ENCODE data around the gene NLGN4Y. TPM values are rescaled to one million over a fixed set of nuclear protein-coding genes. Genes with fewer than 3 reads are reported as not detected.

The NLGN4Y gene
- total RNA-seq, 2 donors from 2014 or later = 36.7 TPM; not detected in 1

DNA sequence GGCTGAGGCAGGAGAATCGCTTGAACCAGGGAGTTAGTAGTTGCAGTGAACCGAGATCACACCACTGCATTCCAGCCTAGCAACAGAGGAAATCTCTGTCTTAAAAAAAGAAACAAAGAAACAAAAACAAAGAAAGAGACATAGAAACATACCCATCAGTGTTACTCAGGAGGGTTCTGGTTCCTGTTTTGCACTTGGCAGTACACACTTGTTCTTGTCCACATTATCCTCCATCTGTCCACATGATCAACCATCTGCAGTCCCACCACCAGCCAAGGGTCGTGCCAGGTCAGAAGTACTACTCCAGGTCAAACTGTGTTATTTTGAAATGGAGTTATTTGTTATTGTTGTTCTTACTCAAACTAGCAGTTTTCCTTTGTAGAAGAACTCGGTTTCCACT is 62.4 kb downstream of the NLGN4Y start:
- H3K4me1 ChIP-seq (ENCODE audit: control insufficient read depth, insufficient read depth, low read length) = no peaks in the 10 kb centered on the region
- Mint-ChIP-seq H3K36me3 (ENCODE audit: low read depth) (no peaks in the 10 kb centered on the region), H3K27ac (no peak overlapping the region), H3K4me1 (no peaks in the 10 kb centered on the region), H3K4me3 (no peak overlapping the region), H3K9me3 (no peaks in the 10 kb centered on the region), H3K27me3 (ENCODE audit: insufficient read depth) (no peaks in the 10 kb centered on the region)
- H3K27ac ChIP-seq (ENCODE audit: low read depth, low read length) = no peak overlapping the region
- no peaks in the 10 kb centered on the region for H3K9me3 ChIP-seq (ENCODE audit: control insufficient read depth, low read length)
- WGBS, 2 experiments (ENCODE audit: insufficient coverage in 1 of 2, insufficient read length in 1 of 2) = 93 to 100% methylated on average over 1 to 4 of the region's 4 CpGs
- H3K36me3 ChIP-seq (ENCODE audit: control insufficient read depth, insufficient read depth, low read length) = peaks cover 8% of the 10 kb centered on the region
- H3K4me3 ChIP-seq (ENCODE audit: low read length) = no peak overlapping the region
- no peak for DNase-seq
- H3K9ac ChIP-seq (ENCODE audit: extremely low read depth, low read length, poor library complexity, severe bottlenecking) = no peak overlapping the region
- no peaks in the 10 kb centered on the region for H3K27me3 ChIP-seq (ENCODE audit: control insufficient read depth, insufficient read depth, low read length, poor library complexity, severe bottlenecking)
- TF ChIP-seq, protein P1, sequence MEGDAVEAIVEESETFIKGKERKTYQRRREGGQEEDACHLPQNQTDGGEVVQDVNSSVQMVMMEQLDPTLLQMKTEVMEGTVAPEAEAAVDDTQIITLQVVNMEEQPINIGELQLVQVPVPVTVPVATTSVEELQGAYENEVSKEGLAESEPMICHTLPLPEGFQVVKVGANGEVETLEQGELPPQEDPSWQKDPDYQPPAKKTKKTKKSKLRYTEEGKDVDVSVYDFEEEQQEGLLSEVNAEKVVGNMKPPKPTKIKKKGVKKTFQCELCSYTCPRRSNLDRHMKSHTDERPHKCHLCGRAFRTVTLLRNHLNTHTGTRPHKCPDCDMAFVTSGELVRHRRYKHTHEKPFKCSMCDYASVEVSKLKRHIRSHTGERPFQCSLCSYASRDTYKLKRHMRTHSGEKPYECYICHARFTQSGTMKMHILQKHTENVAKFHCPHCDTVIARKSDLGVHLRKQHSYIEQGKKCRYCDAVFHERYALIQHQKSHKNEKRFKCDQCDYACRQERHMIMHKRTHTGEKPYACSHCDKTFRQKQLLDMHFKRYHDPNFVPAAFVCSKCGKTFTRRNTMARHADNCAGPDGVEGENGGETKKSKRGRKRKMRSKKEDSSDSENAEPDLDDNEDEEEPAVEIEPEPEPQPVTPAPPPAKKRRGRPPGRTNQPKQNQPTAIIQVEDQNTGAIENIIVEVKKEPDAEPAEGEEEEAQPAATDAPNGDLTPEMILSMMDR (conservative IDR thresholded peaks at IDR 0.05) = no peak

DNA sequence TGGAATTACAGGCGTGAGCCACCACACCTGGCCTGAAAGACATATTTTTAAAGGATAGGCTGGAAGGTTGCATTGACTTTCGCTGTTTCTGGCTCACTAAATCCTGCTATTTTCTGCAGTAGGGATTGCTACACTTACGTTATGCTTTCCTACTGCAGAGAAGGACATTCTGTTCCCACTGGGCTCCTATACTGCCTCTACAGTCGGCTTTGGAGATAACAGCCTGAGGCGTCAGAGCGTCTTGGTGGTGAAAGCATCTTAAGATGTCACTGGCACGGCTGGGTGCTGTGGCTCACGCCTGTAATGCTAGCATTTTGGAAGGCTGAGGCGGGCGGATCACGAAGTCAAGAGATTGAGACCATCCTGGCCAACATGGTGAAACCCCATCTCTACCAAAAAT is 77.0 kb downstream of the NLGN4Y start:
- Mint-ChIP-seq H3K4me3 (no peak overlapping the region), H3K36me3 (ENCODE audit: low read depth) (no peaks in the 10 kb centered on the region), H3K9me3 (no peaks in the 10 kb centered on the region), H3K27ac (no peak overlapping the region), H3K27me3 (ENCODE audit: insufficient read depth) (no peaks in the 10 kb centered on the region), H3K4me1 (no peaks in the 10 kb centered on the region)
- Histone ChIP-seq H3K27ac (ENCODE audit: low read depth, low read length) (no peak overlapping the region), H3K36me3 (ENCODE audit: control insufficient read depth, insufficient read depth, low read length) (peaks cover 10% of the 10 kb centered on the region), H3K4me3 (ENCODE audit: low read length) (no peak overlapping the region), H3K9ac (ENCODE audit: extremely low read depth, low read length, poor library complexity, severe bottlenecking) (no peak overlapping the region), H3K9me3 (ENCODE audit: control insufficient read depth, low read length) (no peaks in the 10 kb centered on the region), H3K4me1 (ENCODE audit: control insufficient read depth, insufficient read depth, low read length) (no peaks in the 10 kb centered on the region), H3K27me3 (ENCODE audit: control insufficient read depth, insufficient read depth, low read length, poor library complexity, severe bottlenecking) (no peaks in the 10 kb centered on the region)
- WGBS, 2 experiments (ENCODE audit: insufficient coverage in 1 of 2, insufficient read length in 1 of 2) = 60 to 93% methylated on average over 2 to 11 of the region's 11 CpGs
- DNase-seq = no peak
- TF ChIP-seq, protein P1 (conservative IDR thresholded peaks at IDR 0.05) = no peak

DNA sequence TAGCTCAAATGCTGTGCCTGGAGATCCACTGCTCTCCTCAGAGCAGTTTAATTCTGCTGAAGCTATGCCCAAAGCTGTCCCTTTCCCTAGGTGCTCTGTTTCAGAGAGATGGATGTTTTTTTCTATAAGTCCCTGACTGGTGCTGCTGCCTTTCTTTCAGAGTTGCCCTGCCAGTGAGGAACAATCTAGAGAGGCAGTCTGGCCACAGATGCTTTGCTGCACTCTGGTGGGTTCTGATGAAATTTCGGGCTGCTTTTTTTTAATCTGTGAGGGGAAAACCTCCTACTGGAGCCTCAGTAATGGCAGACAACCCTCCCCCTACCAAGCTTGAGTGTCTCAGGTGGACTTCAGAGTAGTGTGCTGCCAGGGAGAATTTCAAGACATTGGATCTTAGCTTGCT is 93.3 kb downstream of the NLGN4Y start:
- Histone ChIP-seq H3K4me1 (ENCODE audit: control insufficient read depth, insufficient read depth, low read length) (no peaks in the 10 kb centered on the region), H3K4me3 (ENCODE audit: low read length) (no peak overlapping the region), H3K27me3 (ENCODE audit: control insufficient read depth, insufficient read depth, low read length, poor library complexity, severe bottlenecking) (no peaks in the 10 kb centered on the region), H3K9me3 (ENCODE audit: control insufficient read depth, low read length) (peaks cover 8% of the 10 kb centered on the region), H3K36me3 (ENCODE audit: control insufficient read depth, insufficient read depth, low read length) (peaks cover 10% of the 10 kb centered on the region), H3K9ac (ENCODE audit: extremely low read depth, low read length, poor library complexity, severe bottlenecking) (no peak overlapping the region), H3K27ac (ENCODE audit: low read depth, low read length) (no peak overlapping the region)
- no CpG with 5 or more reads among the region's 1 CpG for WGBS, 2 experiments (ENCODE audit: insufficient coverage in 1 of 2, insufficient read length in 1 of 2)
- H3K27ac Mint-ChIP-seq = no peak overlapping the region
- TF ChIP-seq, protein P1 (conservative IDR thresholded peaks at IDR 0.05) = no peak
- no peak for DNase-seq
- no peaks in the 10 kb centered on the region for H3K9me3 Mint-ChIP-seq
- H3K4me1 Mint-ChIP-seq = no peaks in the 10 kb centered on the region
- no peak overlapping the region for H3K4me3 Mint-ChIP-seq
- no peaks in the 10 kb centered on the region for H3K27me3 Mint-ChIP-seq (ENCODE audit: insufficient read depth)
- H3K36me3 Mint-ChIP-seq (ENCODE audit: low read depth) = no peaks in the 10 kb centered on the region

Data from endodermal cell (in vitro differentiated cells).